ENCODE data around the gene GGA2. TPM values are rescaled to one million over a fixed set of nuclear protein-coding genes. Genes with fewer than 3 reads are reported as not detected.
"Not testable (repeated sequence)": the region's sequence is repeated elsewhere in the genome, so short reads cannot be mapped to it uniquely, and the experiment has no call there.

Gene GGA2, protein sequence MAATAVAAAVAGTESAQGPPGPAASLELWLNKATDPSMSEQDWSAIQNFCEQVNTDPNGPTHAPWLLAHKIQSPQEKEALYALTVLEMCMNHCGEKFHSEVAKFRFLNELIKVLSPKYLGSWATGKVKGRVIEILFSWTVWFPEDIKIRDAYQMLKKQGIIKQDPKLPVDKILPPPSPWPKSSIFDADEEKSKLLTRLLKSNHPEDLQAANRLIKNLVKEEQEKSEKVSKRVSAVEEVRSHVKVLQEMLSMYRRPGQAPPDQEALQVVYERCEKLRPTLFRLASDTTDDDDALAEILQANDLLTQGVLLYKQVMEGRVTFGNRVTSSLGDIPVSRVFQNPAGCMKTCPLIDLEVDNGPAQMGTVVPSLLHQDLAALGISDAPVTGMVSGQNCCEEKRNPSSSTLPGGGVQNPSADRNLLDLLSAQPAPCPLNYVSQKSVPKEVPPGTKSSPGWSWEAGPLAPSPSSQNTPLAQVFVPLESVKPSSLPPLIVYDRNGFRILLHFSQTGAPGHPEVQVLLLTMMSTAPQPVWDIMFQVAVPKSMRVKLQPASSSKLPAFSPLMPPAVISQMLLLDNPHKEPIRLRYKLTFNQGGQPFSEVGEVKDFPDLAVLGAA
- total RNA-seq = 10 to 100 TPM; 14.3 to 50.0 (median 19.8) TPM

- ATAC-seq (replicated peaks in 6 of 8) = peak; percentile 82 to 94 (median 91)
- Histone ChIP-seq H3K4me1 (replicated peaks in 1 of 2) (peaks cover 13 to 17% of the 10 kb centered on the region in 2 donors), H3K27ac (peak within 1 kb of the TSS; percentile 83 to 91), H3K4me3 (peak within 1 kb of the TSS; percentile 62 to 86 (median 82))
- 3 to 20% (median 11%) methylated on average over 4 to 18 of the region's 71 CpGs; no CpG with 5 or more reads in 7 of the 10 experiments for WGBS, 10 experiments
- in situ Hi-C loops (cut with MboI; ENCODE audit: low pct_unique_long_range_greater_than_20kb in 2 of 9, low sequenced_read_pairs in 9 of 9, unreplicated experiment in 9 of 9) = no loop called here
These were observed at the start of gene GGA2 for GRCh38 chr16:23510164-23510914. Gene GGA2 (minus strand): TSS chr16:23510494. CDS start chr16:23510411, 83 bp downstream.

- H3K4me3 ChIP-seq = peak overlapping the region; percentile 70 to 93 (median 81)
- H3K27ac ChIP-seq = peak overlapping the region; percentile 95 to 97
- ATAC-seq (replicated peaks in 6 of 8) = peak in 6 of 8 experiments; percentile 11 to 37 (median 19)
- WGBS, 10 experiments = 0 to 44% (median 2%) methylated on average over 1 to 6 of the region's 60 CpGs; no CpG with 5 or more reads in 2 of the 10 experiments
- in situ Hi-C loops (cut with MboI; ENCODE audit: low pct_unique_long_range_greater_than_20kb in 2 of 9, low sequenced_read_pairs in 9 of 9, unreplicated experiment in 9 of 9) = no loop called here
- H3K4me1 ChIP-seq (replicated peaks in 1 of 2) = peaks cover 12 to 14% of the 10 kb centered on the region in 2 donors
These were observed 47.7 kb upstream of the GGA2 start for GRCh38 chr16:23557779-23558702.

GRCh38 chr16:23556881-23557778, 46.8 kb upstream of the GGA2 start, which contains the start of the genes EARS2 and UBFD1:
Gene EARS2 (minus strand): TSS chr16:23557350. CDS start chr16:23557343, 7 bp downstream.
Gene UBFD1 (plus strand): TSS chr16:23557727. CDS start chr16:23557743, 16 bp downstream.
- peak; percentile 91 to 96 (median 94) for ATAC-seq (replicated peaks in 6 of 8)
- WGBS, 10 experiments = 0 to 41% (median 1%) methylated on average over 1 to 16 of the region's 65 CpGs; no CpG with 5 or more reads in 2 of the 10 experiments
- Histone ChIP-seq H3K4me1 (replicated peaks in 1 of 2) (peaks cover 12 to 14% of the 10 kb centered on the region in 2 donors), H3K4me3 (peak within 1 kb of the TSS; percentile 70 to 93 (median 81)), H3K27ac (peak within 1 kb of the TSS; percentile 95 to 97)
- in situ Hi-C loops (cut with MboI; ENCODE audit: low pct_unique_long_range_greater_than_20kb in 2 of 9, low sequenced_read_pairs in 9 of 9, unreplicated experiment in 9 of 9) = no loop called here

GRCh38 chr16:23554536-23554935, 44.2 kb upstream of the GGA2 start:
- no peak overlapping the region for H3K27ac ChIP-seq
- no peak for ATAC-seq (replicated peaks in 6 of 8)
- H3K4me3 ChIP-seq = no peak overlapping the region
- 40 to 100% (median 78%) methylated on average over 1 to 3 of the region's 3 CpGs; no CpG with 5 or more reads in 3 of the 10 experiments for WGBS, 10 experiments
- H3K4me1 ChIP-seq (replicated peaks in 1 of 2) = peaks cover 12 to 14% of the 10 kb centered on the region in 2 donors
- in situ Hi-C loops (cut with MboI; ENCODE audit: low pct_unique_long_range_greater_than_20kb in 2 of 9, low sequenced_read_pairs in 9 of 9, unreplicated experiment in 9 of 9) = no loop called here

- Histone ChIP-seq H3K4me1 (replicated peaks in 1 of 2) (peaks cover 6% of the 10 kb centered on the region in 2 donors), H3K4me3 (no peak overlapping the region), H3K27ac (no peak overlapping the region)
- no peak for ATAC-seq (replicated peaks in 6 of 8)
- WGBS, 10 experiments = 50 to 100% (median 82%) methylated on average over 1 to 6 of the region's 6 CpGs; no CpG with 5 or more reads in 1 of the 10 experiments
- in situ Hi-C loops (cut with MboI; ENCODE audit: low pct_unique_long_range_greater_than_20kb in 2 of 9, low sequenced_read_pairs in 9 of 9, unreplicated experiment in 9 of 9) = no loop called here
These were observed 41.9 kb upstream of the GGA2 start for GRCh38 chr16:23552161-23552560.

DNA sequence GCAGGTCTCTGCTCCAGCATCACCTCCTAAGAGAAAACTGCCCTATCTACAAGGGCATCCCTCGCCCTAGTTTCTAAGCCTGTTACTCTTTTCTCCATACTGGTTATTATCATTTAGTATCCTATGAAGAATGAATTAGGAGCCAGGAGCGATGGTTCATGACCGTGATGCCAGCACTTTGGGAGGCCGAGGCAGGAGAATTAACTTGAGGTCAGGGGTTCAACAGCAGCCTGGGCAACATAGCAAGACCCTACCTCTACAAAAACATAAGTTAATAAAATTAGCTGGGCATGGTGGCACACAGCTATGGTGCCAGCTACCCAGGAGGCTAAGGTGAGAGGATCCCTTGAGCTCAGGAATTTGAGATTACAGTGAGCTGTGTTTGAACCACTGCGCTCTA, 39.6 kb upstream of the GGA2 start:
- Histone ChIP-seq H3K4me3 (no peak overlapping the region), H3K4me1 (replicated peaks in 1 of 2) (no peaks in the 10 kb centered on the region), H3K27ac (no peak overlapping the region)
- WGBS, 10 experiments = 94 to 100% (median 97%) methylated on average over 1 to 5 of the region's 5 CpGs; no CpG with 5 or more reads in 5 of the 10 experiments
- in situ Hi-C loops (cut with MboI; ENCODE audit: low pct_unique_long_range_greater_than_20kb in 2 of 9, low sequenced_read_pairs in 9 of 9, unreplicated experiment in 9 of 9) = no loop called here
- ATAC-seq (replicated peaks in 6 of 8) = no peak

DNA sequence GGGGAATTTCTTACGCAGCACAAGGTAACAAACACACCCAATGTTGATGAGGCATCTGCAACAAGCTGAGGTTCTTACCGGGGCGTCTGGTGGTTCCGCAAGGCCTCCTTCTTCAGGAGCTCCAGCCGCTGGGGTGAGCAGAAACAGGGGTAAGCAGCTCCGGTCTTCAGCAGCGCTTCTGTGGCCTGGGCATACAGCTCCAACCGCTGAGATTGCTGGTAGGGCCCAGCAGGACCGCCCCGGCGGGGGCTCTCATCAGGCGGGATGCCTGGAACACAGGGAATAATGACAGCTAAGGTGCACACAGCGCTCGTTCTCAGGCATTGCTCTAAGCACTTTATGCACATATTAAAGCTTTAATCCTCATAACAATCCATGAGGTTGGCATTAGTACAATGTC, 34.1 kb upstream of the GGA2 start:
- Histone ChIP-seq H3K4me1 (replicated peaks in 1 of 2) (no peaks in the 10 kb centered on the region), H3K4me3 (no peak overlapping the region), H3K27ac (no peak overlapping the region)
- ATAC-seq (replicated peaks in 6 of 8) = peak in 1 of 8 experiments; percentile 42
- 80 to 100% (median 89%) methylated on average over 1 to 9 of the region's 14 CpGs; no CpG with 5 or more reads in 4 of the 10 experiments for WGBS, 10 experiments
- in situ Hi-C loops (cut with MboI; ENCODE audit: low pct_unique_long_range_greater_than_20kb in 2 of 9, low sequenced_read_pairs in 9 of 9, unreplicated experiment in 9 of 9) = no loop called here

GRCh38 chr16:23540817-23541178, 30.5 kb upstream of the GGA2 start:
- H3K4me1 ChIP-seq (replicated peaks in 1 of 2); ATAC-seq (replicated peaks in 6 of 8); H3K27ac ChIP-seq; in situ Hi-C loops (cut with MboI; ENCODE audit: low pct_unique_long_range_greater_than_20kb in 2 of 9, low sequenced_read_pairs in 9 of 9, unreplicated experiment in 9 of 9); H3K4me3 ChIP-seq: not testable (repeated sequence)
- 83 to 100% (median 95%) methylated on average over 1 to 3 of the region's 3 CpGs; no CpG with 5 or more reads in 5 of the 10 experiments for WGBS, 10 experiments

- WGBS, 10 experiments = 75 to 100% (median 92%) methylated on average over 3 to 9 of the region's 11 CpGs; no CpG with 5 or more reads in 1 of the 10 experiments
- in situ Hi-C loops (cut with MboI; ENCODE audit: low pct_unique_long_range_greater_than_20kb in 2 of 9, low sequenced_read_pairs in 9 of 9, unreplicated experiment in 9 of 9) = no loop called here
- Histone ChIP-seq H3K27ac (no peak overlapping the region), H3K4me3 (no peak overlapping the region), H3K4me1 (replicated peaks in 1 of 2) (peaks cover 0 to 2% of the 10 kb centered on the region in 2 donors)
- ATAC-seq (replicated peaks in 6 of 8) = peak in 1 of 8 experiments; percentile 10
These were observed 29.9 kb upstream of the GGA2 start for GRCh38 chr16:23539984-23540816.

- no peak overlapping the region for H3K27ac ChIP-seq
- 50 to 100% (median 95%) methylated on average over 1 of the region's 1 CpG; no CpG with 5 or more reads in 6 of the 10 experiments for whole genome bisulfite sequencing, 10 experiments
- peaks cover 0 to 2% of the 10 kb centered on the region in 2 donors for H3K4me1 ChIP-seq (replicated peaks in 1 of 2)
- no peak overlapping the region for H3K4me3 ChIP-seq
- in situ Hi-C loops (cut with MboI; ENCODE audit: low pct_unique_long_range_greater_than_20kb in 2 of 9, low sequenced_read_pairs in 9 of 9, unreplicated experiment in 9 of 9) = no loop called here
- ATAC-seq (replicated peaks in 6 of 8) = no peak
These were observed 28.6 kb upstream of the GGA2 start for GRCh38 chr16:23538919-23539278.

Measured in motor neuron (in vitro differentiated cells).